Activated gamma-delta T cell (primary cell): ENCODE data around the gene TEX51.

Experiments used
- DNase-seq: peaks from one replicate; lab custom pipeline; 2025; lab: John Stamatoyannopoulos, UW

TEX51 gene

GRCh38 chr2:126893153-126893552 is 5.5 kb upstream of the TEX51 start:
- DNase-seq, result no peak

DNA sequence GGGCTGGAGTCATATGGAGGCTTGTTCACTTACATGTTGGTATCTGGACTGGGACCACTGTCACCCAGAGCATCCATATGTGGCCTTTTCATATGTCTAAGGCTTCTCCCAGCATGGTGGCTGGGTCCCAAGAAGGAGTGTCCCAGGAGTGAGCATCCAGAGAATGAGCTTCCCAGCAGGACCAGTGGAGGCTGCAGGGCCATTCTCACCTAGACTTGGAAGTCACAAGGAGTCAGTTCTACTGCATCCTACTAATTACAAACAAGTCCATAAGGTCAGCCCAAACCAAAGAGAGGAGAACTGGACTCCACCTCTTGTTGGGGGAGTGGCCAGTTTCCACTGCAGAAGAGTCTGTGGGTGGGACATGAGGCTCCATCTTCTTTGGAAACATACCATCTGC is 5.1 kb upstream of the TEX51 start:
- no peak for DNase-seq

- no peak for DNase-seq
These were observed 4.6 kb upstream of the TEX51 start for GRCh38 chr2:126894082-126894481.

DNA sequence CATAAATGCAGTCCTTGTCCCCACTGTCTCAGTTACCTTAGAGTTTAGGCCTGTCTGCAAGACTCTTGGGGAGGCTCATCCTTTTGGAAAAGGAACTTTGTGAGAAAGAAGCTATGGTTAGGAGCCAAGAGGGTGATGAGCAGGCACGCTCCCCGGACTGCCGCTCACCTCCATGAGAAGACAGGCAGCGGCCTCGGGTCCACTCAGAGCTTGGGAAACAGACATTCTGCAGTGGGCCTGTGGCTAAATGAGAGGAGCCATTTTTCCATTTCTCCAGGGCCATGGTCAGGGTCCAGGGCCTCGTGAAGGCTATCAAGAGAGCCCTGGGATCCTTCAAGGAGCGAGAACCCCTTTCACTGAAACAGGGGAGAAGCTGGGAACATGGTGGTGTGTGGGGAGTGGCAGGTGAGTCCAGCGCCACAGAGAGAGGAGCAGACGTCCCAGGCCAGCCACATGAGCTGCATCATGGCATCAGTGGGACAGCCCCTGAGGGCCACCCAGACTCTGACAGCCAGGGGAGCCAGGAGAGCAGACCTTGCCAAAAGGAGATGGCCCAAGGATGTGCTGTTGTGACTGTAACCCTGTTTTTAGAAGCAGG is 4.0 kb upstream of the TEX51 start:
- DNase-seq, result no peak

DNA sequence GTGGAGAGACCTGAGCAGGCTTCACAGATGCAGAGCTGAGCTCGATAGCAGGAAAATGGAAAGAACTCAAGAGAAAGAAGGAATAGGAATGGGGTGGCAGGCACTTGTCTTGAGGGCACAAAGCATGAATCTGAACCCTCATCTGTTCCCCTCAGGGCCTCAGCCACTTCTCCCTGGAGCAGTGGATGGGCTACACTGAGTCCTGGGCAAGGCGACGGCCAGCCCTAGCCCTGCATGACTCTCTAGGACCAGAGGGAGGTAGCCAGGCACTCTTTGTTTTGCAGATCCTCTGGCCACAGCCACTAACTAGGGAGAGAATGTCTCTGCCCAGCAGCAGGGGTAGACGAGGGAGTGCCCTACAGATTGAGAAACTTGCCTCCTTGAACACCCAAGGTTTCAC is 3.4 kb upstream of the TEX51 start:
- DNase-seq, result no peak

DNA sequence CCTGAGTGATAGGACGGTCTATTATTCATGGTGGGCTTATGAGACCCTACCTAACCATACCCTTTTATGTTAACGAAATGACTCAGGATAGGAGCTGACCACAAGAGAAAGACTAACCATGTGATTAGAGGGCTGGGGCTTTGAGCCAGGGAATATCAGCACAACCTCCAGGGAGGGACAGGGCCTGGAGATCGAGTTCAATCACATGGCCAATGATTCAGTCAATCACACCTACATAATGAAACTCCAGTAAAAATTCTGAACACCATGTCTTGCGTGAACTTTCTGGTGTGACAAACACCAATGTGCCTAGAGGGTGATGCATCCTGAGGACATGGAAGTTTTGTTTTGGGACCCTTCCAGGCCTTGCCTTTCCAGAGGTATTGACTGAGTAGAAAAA is 2.2 kb upstream of the TEX51 start:
- DNase-seq, result no peak

- DNase-seq, result no peak
These were observed 1.0 kb downstream of the TEX51 start for GRCh38 chr2:126899616-126900185.

GRCh38 chr2:126900646-126901319 is 2.1 kb downstream of the TEX51 start:
- DNase-seq, result no peak

- no peak for DNase-seq
These were observed 2.8 kb downstream of the TEX51 start for GRCh38 chr2:126901459-126901858.

DNA sequence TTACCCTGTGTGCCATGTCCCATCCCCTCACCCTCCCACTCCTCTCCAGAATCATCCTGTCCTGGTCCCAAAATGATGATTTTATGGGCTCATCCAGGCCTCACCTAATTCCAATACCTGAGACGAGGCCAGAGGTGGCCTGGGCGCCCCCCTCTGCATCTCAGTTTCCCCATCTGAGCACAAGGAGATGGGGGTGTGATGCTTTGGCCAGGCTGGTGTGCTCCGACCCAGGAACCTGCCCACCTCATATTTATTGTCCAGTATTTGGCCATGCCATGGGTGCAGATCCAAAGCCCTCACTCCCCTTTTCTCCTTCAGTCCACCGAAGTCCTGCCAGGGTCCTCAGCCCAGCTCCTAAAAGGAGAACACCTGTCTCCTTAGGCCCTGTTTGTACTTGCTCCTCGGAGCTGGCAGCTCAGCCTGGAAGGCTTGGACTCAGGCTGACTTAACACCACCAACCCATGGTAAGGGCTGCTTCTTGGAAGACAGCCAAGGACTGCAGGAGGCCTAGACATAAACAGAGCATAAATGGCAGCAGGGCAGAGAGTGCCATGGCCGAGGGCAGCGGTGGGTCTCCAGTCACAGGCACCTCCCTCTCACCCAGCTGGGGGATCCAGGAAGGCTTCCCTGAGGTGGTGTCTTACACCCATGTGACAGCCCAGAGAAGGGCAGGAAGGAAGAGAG is 3.6 kb downstream of the TEX51 start:
- DNase-seq, result no peak

GRCh38 chr2:126902859-126903258 is 4.2 kb downstream of the TEX51 start:
- no peak for DNase-seq

DNA sequence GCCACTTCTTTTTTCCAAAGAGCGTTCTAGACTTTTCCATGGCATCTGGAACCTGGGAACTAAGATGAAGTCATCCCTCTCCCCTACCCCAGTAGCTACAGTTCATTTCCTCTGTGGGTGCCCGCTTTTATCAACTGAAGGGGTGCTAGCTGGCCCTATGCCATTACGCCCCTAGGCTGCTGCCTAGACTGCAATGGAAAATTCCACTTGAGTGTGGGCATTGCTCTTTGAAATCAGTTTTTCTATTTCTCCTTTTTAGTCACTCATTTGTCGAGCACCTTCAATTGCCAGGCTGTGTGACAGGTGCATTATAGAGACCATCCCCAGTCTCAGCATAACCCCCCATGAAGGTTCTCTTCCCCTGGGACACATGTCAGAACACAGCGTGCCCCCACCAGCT is 7.3 kb downstream of the TEX51 start:
- no peak for DNase-seq

DNA sequence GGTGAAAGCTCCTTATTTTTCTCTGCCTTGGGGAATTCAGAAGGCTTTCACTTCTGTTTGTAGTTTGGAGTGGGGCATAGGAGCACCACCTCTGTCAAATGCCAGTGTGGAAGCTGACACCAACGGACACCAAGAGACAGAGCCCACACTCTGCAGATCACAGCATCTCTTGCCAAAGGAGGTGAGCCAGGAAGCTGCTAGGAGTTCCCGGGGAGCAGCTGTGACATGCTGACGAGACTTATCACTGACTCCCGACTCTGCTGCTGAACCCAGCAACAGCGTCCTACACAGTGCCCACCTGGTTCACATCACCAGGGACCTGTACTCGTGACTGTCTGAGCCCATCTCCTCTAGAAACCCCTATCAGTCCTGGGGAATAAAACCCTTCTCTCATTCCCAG is 8.1 kb downstream of the TEX51 start:
- no peak for DNase-seq

- no peak for DNase-seq
These were observed 9.0 kb downstream of the TEX51 start for GRCh38 chr2:126907671-126908070.

GRCh38 chr2:126908721-126909177 is 10.1 kb downstream of the TEX51 start:
- DNase-seq, result no peak

DNA sequence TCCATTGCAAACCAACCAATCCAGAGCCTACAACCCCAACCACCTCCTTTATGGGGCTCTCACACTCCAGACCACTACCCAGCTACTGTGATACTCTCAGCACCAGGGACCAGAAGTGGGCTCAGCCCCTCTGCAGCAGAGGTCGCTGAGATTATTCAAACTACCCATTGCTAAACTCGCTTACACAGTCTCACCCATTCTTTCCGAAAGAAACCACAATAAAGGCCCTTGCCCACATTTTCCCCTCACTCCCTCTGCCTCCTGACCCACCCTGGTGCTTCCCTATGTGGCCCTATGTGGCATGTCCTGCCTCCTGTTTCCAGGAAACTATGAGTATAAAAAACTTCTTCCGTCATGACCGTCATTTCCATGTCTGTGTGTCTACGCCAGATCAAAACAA is 10.7 kb downstream of the TEX51 start:
- no peak for DNase-seq

GRCh38 chr2:126909781-126910180 is 11.1 kb downstream of the TEX51 start:
- DNase-seq, result no peak

GRCh38 chr2:126910637-126911036 is 11.9 kb downstream of the TEX51 start:
- DNase-seq, result no peak

DNA sequence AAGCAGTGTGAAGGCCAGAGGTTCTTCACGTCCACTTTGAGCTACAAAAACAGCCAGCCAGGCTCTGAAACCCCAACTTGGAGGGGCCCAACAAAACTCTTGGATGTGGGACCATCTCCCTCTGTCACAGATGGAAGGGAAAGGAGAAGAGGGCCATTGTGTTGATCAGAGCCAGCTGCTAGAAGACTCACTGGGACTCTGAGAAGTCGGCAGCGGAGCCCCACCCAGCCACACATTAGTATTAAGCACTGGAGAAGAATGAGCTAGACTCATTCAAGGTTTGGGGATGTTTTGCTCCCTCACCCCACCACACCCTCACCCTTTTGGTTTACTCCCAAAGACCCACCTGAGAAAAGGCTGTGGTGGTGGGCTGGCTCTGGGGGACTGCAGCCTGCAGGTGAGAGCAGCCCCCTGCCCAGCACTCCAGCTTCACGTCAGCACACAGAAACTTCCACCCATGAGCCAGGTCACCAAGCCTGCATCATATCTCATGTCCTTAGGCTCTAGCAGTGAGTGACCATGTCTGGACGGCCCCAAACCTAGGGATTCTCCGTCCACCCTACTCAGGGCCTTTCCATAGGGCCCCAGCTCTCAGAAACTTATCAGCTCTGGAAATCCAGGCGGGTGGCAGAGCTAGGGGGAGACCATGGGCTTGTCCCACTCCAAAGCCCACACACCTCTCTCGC is 12.6 kb downstream of the TEX51 start:
- DNase-seq, result no peak

- no peak for DNase-seq
These were observed 13.5 kb downstream of the TEX51 start for GRCh38 chr2:126912201-126912600.

- no peak for DNase-seq
These were observed 14.6 kb downstream of the TEX51 start for GRCh38 chr2:126913329-126913728.

- DNase-seq, result no peak
These were observed 15.4 kb downstream of the TEX51 start for GRCh38 chr2:126913881-126914615.
